ENCODE data around the gene PLEKHA5. TPM values are rescaled to one million over a fixed set of nuclear protein-coding genes. Genes with fewer than 3 reads are reported as not detected.

PLEKHA5 gene
- polyA plus RNA-seq, 3 donors = 0.35 to 0.79 (median 0.41) TPM

DNA sequence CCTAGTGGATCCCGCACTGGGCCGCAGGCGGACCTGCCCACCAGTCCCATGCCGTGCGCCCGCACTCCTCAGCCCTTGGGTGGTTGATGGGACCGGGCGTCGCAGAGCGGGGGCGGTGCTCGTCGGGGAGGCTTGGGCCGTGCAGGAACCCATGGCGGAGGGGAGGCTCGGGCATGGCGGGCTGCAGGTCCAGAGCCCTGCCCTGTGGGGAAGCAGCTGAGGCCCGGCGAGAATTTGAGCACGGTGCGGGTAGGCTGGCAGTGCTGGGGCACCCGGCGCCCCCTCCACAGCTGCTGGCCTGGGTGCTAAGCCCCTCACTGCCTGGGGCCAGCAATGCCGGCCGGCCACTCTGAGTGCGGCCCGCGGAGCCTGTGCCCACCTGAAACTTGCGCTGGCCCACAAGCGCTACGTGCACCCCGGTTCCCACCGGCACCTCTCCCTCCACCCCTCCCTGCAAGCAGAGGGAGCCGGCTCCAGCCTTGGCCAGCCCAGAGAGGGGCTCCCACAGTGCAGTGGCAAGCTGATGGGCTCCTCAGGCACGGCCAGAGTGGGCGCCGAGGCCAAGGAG lies 100.8 kb downstream of the PLEKHA5 start:
- Histone ChIP-seq H3K4me3 (replicated peaks in 1 of 3; ENCODE audit: low read depth in 2 of 3, low read length in 3 of 3) (no peak overlapping the region), H3K9me3 (replicated peaks in 1 of 2; ENCODE audit: control insufficient read depth in 1 of 2, insufficient read depth in 1 of 2, low read length in 2 of 2) (peaks cover 0 to 14% of the 10 kb centered on the region in 2 donors), H3K4me2 (replicated peaks; ENCODE audit: extremely low read depth, low read length, poor library complexity, severe bottlenecking) (no peak overlapping the region), H4K20me1 (ENCODE audit: insufficient read depth, low read length) (no peaks in the 10 kb centered on the region), H3K4me1 (ENCODE audit: control insufficient read depth in 1 of 2, insufficient read depth in 2 of 2, low read length in 2 of 2) (peaks cover 12 to 15% of the 10 kb centered on the region in 2 donors), H3K9ac (ENCODE audit: insufficient read depth, low read length, poor library complexity, severe bottlenecking) (no peak overlapping the region), H3K79me2 (ENCODE audit: insufficient read depth, low read length) (no peaks in the 10 kb centered on the region), H3K27ac (ENCODE audit: low read depth in 1 of 2, low read length in 2 of 2) (no peak overlapping the region), H2AFZ (ENCODE audit: insufficient read depth, low read depth, low read length, poor library complexity, severe bottlenecking) (no peak overlapping the region), H3K27me3 (ENCODE audit: control insufficient read depth in 2 of 2, insufficient read depth in 2 of 2, low read length in 2 of 2) (no peaks in the 10 kb centered on the region), H3K36me3 (replicated peaks in 1 of 2; ENCODE audit: control insufficient read depth in 1 of 2, insufficient read depth in 2 of 2, low read length in 2 of 2) (no peaks in the 10 kb centered on the region)
- H3K36me3 Mint-ChIP-seq = no peaks in the 10 kb centered on the region
- intact Hi-C loops (cut with micrococcal nuclease) = loop anchor here in 1 of 2 donors (5.0 kb wide), 1 partner anchor 33 kb away; no protein-coding TSS in a partner anchor
- H3K27ac Mint-ChIP-seq = no peak overlapping the region
- TF ChIP-seq, protein P1, sequence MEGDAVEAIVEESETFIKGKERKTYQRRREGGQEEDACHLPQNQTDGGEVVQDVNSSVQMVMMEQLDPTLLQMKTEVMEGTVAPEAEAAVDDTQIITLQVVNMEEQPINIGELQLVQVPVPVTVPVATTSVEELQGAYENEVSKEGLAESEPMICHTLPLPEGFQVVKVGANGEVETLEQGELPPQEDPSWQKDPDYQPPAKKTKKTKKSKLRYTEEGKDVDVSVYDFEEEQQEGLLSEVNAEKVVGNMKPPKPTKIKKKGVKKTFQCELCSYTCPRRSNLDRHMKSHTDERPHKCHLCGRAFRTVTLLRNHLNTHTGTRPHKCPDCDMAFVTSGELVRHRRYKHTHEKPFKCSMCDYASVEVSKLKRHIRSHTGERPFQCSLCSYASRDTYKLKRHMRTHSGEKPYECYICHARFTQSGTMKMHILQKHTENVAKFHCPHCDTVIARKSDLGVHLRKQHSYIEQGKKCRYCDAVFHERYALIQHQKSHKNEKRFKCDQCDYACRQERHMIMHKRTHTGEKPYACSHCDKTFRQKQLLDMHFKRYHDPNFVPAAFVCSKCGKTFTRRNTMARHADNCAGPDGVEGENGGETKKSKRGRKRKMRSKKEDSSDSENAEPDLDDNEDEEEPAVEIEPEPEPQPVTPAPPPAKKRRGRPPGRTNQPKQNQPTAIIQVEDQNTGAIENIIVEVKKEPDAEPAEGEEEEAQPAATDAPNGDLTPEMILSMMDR (IDR thresholded peaks at IDR 0.05) = no peak
- DNase-seq = no peak
- H3K4me3 Mint-ChIP-seq = no peak overlapping the region
- peaks cover 5 to 14% (median 8%) of the 10 kb centered on the region in 7 donors for H3K9me3 Mint-ChIP-seq
- H3K27me3 Mint-ChIP-seq (ENCODE audit: low read depth in 3 of 3) = no peaks in the 10 kb centered on the region
- peaks cover 29% of the 10 kb centered on the region for H3K4me1 Mint-ChIP-seq
- 99% methylated on average over 20 of the region's 37 CpGs for WGBS (ENCODE audit: insufficient coverage)

DNA sequence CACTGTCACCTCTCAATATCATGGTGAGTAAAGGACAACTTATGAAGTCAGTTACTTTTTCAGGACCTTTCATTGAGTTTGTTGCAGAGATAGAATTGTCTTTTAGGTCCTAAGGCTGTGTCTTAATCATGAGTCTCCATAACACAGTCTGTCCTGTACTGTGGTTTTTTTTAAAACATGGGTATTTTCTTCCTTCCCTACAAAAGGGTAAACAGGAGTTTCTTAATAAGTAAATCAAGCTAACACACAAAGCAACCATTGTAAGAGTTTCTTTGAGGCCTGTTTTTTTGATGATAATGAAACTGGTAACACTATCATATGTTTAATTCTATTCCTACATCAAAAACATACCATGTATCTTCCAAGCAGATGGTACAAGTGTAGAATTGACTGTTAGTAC lies 101.4 kb downstream of the PLEKHA5 start:
- H3K9ac ChIP-seq (ENCODE audit: insufficient read depth, low read length, poor library complexity, severe bottlenecking) = no peak overlapping the region
- Mint-ChIP-seq H3K27me3 (ENCODE audit: low read depth in 3 of 3) (no peaks in the 10 kb centered on the region), H3K27ac (no peak overlapping the region), H3K9me3 (peaks cover 5 to 14% (median 8%) of the 10 kb centered on the region in 7 donors), H3K36me3 (no peaks in the 10 kb centered on the region), H3K4me1 (peaks cover 34% of the 10 kb centered on the region), H3K4me3 (no peak overlapping the region)
- H3K27me3 ChIP-seq (ENCODE audit: control insufficient read depth in 2 of 2, insufficient read depth in 2 of 2, low read length in 2 of 2) = no peaks in the 10 kb centered on the region
- peaks cover 0 to 14% of the 10 kb centered on the region in 2 donors for H3K9me3 ChIP-seq (replicated peaks in 1 of 2; ENCODE audit: control insufficient read depth in 1 of 2, insufficient read depth in 1 of 2, low read length in 2 of 2)
- no peak overlapping the region for H3K4me3 ChIP-seq (replicated peaks in 1 of 3; ENCODE audit: low read depth in 2 of 3, low read length in 3 of 3)
- H3K4me2 ChIP-seq (replicated peaks; ENCODE audit: extremely low read depth, low read length, poor library complexity, severe bottlenecking) = no peak overlapping the region
- DNase-seq = no peak
- no peak overlapping the region for H2AFZ ChIP-seq (ENCODE audit: insufficient read depth, low read depth, low read length, poor library complexity, severe bottlenecking)
- no peaks in the 10 kb centered on the region for H3K79me2 ChIP-seq (ENCODE audit: insufficient read depth, low read length)
- H3K36me3 ChIP-seq (replicated peaks in 1 of 2; ENCODE audit: control insufficient read depth in 1 of 2, insufficient read depth in 2 of 2, low read length in 2 of 2) = no peaks in the 10 kb centered on the region
- H4K20me1 ChIP-seq (ENCODE audit: insufficient read depth, low read length) = no peaks in the 10 kb centered on the region
- H3K4me1 ChIP-seq (ENCODE audit: control insufficient read depth in 1 of 2, insufficient read depth in 2 of 2, low read length in 2 of 2) = peaks cover 17 to 21% of the 10 kb centered on the region in 2 donors
- intact Hi-C loops (cut with micrococcal nuclease) = loop anchor here in 1 of 2 donors (5.0 kb wide), 1 partner anchor 34 kb away; no protein-coding TSS in a partner anchor
- TF ChIP-seq, protein P1 (IDR thresholded peaks at IDR 0.05) = no peak
- H3K27ac ChIP-seq (ENCODE audit: low read depth in 1 of 2, low read length in 2 of 2) = no peak overlapping the region
